Fibroblast of villous mesenchyme (primary cell): ENCODE data around the gene FOXO1. TPM values are rescaled to one million over a fixed set of nuclear protein-coding genes. Genes with fewer than 3 reads are reported as not detected.
A peak's percentile ranks its signal among the peaks of the same experiment; 100 is the strongest.

Source experiments
- DNase-seq: peaks from one replicate; pipeline ENCODE4 v3.0.0-alpha.2; 2010; ENCODE audit warnings: low read depth
- H3K4me3 ChIP-seq: 2 replicates; pipeline ENCODE4 v1.5.1; 2011; ENCODE audit warnings: low read depth, mild to moderate bottlenecking, low read length
- total RNA-seq: library from RNA; depleted of rRNA; stranded (reverse); fragments of >200 nt; gene quantifications from 2 replicates; pipeline ENCODE4 v1.2.3, GENCODE V29; 2012
- TF ChIP-seq, protein P1 (sequence below): IDR thresholded peaks from 2 replicates; pipeline ENCODE4 v1.5.1; 2012; ENCODE audit warnings: low read depth, mild to moderate bottlenecking, low read length; ENCODE audit not compliant: insufficient read depth

FOXO1 gene
- total RNA-seq, 1 donor: 9.5 TPM

DNA sequence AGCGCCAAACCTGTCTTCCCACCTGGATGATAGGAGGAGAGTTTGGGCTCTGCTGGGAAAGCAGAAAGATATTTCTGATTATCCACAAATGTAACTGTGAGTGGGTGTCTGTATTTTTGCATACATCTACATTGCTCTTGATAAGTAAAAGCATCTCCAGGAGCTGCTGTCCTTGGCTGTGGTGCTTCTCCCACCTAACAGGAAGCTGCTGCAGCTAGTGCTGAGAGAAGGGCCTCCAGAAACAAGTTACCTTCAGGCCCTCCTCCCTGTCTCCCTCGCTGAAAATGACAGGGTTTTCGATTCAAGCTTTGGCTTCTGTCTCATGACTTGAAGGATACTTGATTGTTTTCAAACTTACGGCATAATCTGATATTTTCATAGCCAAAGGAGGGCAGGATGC, 90.1 kb downstream of the FOXO1 start:
- no peak overlapping the region for H3K4me3 ChIP-seq
- TF ChIP-seq, protein P1, sequence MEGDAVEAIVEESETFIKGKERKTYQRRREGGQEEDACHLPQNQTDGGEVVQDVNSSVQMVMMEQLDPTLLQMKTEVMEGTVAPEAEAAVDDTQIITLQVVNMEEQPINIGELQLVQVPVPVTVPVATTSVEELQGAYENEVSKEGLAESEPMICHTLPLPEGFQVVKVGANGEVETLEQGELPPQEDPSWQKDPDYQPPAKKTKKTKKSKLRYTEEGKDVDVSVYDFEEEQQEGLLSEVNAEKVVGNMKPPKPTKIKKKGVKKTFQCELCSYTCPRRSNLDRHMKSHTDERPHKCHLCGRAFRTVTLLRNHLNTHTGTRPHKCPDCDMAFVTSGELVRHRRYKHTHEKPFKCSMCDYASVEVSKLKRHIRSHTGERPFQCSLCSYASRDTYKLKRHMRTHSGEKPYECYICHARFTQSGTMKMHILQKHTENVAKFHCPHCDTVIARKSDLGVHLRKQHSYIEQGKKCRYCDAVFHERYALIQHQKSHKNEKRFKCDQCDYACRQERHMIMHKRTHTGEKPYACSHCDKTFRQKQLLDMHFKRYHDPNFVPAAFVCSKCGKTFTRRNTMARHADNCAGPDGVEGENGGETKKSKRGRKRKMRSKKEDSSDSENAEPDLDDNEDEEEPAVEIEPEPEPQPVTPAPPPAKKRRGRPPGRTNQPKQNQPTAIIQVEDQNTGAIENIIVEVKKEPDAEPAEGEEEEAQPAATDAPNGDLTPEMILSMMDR: no peak
- DNase-seq: no peak

DNA sequence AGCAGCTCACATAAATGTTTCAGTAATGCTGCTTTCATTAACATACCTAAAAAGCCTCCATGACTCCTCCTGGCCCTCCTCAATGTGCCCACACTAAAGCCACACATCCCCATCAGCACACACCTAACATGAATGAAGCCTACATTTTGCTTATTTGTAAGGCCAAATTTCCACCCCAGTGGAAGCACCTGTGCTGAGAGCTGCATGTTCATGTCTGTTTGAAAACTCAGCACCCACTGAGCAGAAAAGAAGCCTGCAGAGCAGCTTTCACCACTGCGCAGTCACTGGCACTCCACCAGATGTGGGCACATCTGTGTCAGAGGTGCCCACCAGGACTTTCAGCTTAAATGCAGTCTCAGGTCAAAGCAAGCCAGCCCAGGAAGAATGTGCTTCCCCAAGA, 93.5 kb downstream of the FOXO1 start:
- DNase-seq: no peak
- TF ChIP-seq, protein P1: no peak

DNA sequence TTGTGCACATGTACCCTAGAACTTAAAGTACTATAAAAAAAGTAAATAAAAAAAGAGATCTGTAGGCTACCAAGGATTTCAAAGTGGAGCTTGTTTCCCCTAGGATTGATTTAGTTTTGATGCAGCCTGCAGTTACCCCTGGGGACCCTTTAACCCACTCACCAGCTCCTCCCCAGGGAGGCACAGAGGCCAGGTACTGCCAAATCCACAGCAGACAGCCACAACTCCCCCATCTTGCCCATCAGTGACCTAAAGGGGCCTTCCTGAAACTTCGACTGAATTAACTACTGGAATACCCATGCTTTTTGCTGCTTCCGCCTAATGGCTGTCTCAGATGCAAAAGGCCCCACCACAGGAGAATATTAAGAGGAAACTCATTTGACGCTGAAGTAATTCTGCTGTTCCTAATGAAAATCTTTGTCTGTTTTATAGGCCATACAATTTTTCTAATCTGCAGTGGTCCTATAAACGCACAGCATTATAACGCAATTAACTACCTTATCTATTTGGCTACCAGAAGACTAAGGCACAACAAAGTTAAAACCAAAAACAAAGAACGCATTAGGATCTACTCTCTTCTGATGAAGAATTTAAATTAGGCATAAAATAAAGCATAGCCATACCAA, 95.0 kb downstream of the FOXO1 start:
- TF ChIP-seq, protein P1: no peak
- DNase-seq: no peak
- no peak overlapping the region for H3K4me3 ChIP-seq

More for the DNA sequence above, 93.5 kb downstream of the FOXO1 start:
- no peak overlapping the region for H3K4me3 ChIP-seq

DNA sequence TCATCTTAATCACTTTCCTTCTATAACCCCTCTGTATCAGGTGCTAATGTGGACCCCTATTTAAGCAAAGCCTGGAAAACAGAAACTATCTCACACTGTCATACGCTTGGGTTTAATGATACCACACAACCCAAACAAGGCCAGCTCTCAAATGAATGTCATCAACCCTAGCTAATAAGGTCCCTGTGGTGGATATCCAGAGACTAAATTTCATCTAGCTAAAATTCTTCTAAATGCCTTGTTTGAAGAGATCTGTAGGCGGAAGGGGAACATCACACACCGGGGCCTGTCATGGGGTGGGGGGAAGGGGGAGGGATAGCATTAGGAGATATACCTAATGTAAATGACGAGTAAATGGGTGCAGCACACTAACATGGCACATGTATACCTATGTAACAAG, 95.5 kb downstream of the FOXO1 start:
- DNase-seq: no peak
- TF ChIP-seq, protein P1: no peak
- H3K4me3 ChIP-seq: no peak overlapping the region

DNA sequence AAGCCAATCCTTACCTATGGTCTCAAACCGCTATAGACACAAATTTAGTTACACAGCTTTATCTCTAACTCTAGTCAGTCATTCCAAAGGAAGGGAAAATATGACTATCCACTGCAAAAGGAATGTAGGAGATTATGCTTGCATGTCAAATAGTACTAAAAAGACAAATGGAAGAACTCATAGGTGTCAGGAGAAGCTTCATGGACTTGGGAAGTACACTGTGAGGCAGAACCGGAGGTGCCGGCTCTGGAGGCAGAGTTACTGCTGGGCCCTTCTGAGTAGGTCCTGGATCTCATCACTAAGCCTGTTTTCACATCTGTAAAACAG, 97.5 kb downstream of the FOXO1 start:
- TF ChIP-seq, protein P1: no peak
- peak; percentile 47 for DNase-seq
- H3K4me3 ChIP-seq: no peak overlapping the region

DNA sequence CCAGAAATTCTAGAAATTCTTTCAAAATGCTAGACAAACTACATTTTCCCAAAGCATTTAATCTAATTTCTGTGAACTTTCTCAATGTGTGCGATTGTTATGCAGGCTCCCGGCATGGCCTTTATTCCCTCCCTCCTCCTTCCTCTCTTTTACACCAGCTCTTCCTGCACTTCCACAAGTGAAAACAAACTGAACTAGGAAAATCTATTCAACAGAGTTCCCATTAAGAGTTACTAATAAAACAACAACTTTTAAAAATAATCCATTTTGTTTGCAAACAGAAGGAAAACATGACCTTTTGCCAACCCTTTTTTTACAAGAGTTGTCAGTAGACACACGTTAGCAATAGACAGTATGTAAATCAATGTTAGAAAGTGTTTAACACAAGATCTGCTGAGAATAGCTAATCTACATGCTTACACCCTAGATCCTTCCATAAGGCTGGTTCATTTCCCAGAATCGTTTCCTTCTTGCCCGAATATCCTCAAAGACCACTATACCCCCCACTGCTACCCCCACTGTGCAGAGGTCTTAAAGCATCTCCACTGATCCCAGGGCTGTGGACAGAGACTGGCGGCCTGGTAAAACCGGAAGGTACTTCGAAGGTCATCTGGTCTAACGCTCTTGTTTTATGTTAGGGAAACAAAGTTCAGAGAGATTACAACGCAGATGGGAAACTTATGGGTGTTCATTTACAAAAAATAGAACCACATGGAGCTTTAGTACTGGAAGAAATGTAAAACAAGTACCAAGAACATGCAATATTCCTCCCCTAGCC, 98.0 kb downstream of the FOXO1 start:
- TF ChIP-seq, protein P1: no peak
- H3K4me3 ChIP-seq: no peak overlapping the region
- DNase-seq: peak; percentile 28
